IPS-18a (cell line): ENCODE measurements around the gene LRRC34.

Experiments
- H3K27ac ChIP-seq: one replicate; pipeline ENCODE4 v1.5.1; 2013; ENCODE audit warnings: low read length
- H3K27me3 ChIP-seq: one replicate; pipeline ENCODE4 v1.6.1; 2013; ENCODE audit warnings: mild to moderate bottlenecking, low read length; ENCODE audit not compliant: control insufficient read depth, insufficient read depth
- H3K36me3 ChIP-seq: one replicate; pipeline ENCODE4 v1.6.1; 2013; ENCODE audit warnings: low read depth, low read length; ENCODE audit not compliant: control insufficient read depth
- H3K4me1 ChIP-seq: one replicate; pipeline ENCODE4 v1.6.1; 2013; ENCODE audit warnings: low read depth, low read length; ENCODE audit not compliant: control insufficient read depth
- H3K4me3 ChIP-seq: one replicate; pipeline ENCODE4 v1.5.1; 2013; ENCODE audit warnings: low read length
- H3K9ac ChIP-seq: one replicate; pipeline ENCODE4 v1.6.1; 2013; ENCODE audit warnings: mild to moderate bottlenecking, low read length, moderate library complexity
- H3K9me3 ChIP-seq: one replicate; pipeline ENCODE4 v1.6.1; 2013; ENCODE audit warnings: low read depth, low read length; ENCODE audit not compliant: control insufficient read depth

The LRRC34 gene, protein sequence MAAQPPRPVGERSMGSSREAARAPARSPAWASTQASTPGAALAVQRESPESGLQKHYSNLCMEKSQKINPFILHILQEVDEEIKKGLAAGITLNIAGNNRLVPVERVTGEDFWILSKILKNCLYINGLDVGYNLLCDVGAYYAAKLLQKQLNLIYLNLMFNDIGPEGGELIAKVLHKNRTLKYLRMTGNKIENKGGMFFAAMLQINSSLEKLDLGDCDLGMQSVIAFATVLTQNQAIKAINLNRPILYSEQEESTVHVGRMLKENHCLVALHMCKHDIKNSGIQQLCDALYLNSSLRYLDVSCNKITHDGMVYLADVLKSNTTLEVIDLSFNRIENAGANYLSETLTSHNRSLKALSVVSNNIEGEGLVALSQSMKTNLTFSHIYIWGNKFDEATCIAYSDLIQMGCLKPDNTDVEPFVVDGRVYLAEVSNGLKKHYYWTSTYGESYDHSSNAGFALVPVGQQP

DNA sequence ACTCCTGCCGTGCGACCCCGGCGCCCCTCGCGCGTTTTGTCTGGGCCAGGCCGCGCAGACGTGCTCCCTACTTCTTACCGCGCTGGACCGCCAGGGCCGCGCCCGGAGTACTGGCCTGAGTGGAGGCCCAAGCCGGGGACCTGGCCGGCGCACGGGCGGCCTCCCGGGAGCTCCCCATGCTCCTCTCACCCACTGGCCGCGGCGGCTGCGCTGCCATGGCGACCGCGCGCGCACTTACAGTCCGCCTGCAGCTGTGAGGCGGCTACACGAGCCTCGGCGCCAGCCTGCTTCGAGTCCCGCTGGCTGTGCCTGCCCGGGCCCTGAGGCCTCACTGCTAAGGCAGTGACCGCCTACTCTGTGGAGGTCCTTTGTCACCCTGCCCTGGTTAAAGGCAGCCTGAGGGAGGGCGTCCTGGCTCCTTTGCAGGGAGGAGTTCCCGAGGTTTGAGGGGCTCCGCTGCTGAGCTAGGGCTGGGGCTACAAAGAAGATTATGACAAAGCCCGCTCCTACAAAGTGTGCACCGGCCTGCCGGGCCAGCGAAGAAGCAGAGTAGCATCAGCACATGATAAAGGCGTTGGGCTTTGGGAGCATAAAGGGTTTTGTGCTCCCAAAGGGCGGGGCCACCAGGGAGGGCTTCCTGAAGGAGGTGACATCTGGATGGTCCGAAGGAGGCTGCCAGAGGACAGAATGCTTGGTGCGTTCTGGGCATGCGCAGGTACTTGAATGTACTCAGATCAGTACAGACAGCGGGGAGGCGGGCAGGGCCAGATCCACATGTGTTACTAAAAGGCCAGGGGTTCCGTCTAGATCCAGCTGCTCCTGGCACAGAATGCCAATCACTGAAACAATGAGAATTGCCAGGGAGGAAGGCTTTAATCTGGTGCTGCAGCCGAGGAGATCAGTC lies at the start of gene LRRC34, which contains the start of gene LRRIQ4:
Gene LRRC34 (minus strand): TSS at position 573 of the 904 bp plus-strand sequence. CDS start 356 bp downstream, at position 217.
Gene LRRIQ4 (plus strand): TSS at position 539 of the 904 bp plus-strand sequence. CDS start 9,052 bp downstream, outside the sequence.
- Histone ChIP-seq H3K27me3 (peaks cover 40% of the 10 kb centered on the region), H3K4me1 (peaks cover 11% of the 10 kb centered on the region), H3K36me3 (no peaks in the 10 kb centered on the region), H3K9me3 (peaks cover 5% of the 10 kb centered on the region), H3K9ac (peak within 1 kb of the TSS; percentile 53), H3K4me3 (peak within 1 kb of the TSS; percentile 59), H3K27ac (no peak within 1 kb of the TSS)

DNA sequence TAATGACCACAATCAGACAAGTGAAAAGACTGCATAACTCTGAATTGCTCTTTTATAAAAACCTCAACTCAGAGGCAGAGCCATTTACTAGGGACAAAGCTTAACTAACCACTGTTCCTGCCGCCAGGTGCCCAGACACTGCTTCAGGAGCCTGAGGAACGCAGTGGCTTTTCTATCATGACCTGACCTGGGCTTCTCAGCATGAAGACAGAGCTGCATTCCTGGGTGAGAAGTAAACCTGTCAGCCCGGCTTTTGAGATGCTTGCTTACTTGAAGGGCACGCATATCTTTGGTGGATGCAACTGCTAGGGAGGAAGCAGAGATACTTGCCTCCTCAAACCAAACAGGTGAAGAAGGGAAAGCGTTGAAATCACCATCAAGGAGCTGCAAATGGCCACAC lies 49.2 kb upstream of the LRRC34 start:
- H3K4me3 ChIP-seq, result no peak overlapping the region
- no peaks in the 10 kb centered on the region for H3K27me3 ChIP-seq
- H3K4me1 ChIP-seq, result peaks cover 4% of the 10 kb centered on the region
- H3K27ac ChIP-seq, result no peak overlapping the region
- H3K36me3 ChIP-seq, result no peaks in the 10 kb centered on the region
- H3K9ac ChIP-seq, result no peak overlapping the region
- H3K9me3 ChIP-seq, result no peaks in the 10 kb centered on the region

DNA sequence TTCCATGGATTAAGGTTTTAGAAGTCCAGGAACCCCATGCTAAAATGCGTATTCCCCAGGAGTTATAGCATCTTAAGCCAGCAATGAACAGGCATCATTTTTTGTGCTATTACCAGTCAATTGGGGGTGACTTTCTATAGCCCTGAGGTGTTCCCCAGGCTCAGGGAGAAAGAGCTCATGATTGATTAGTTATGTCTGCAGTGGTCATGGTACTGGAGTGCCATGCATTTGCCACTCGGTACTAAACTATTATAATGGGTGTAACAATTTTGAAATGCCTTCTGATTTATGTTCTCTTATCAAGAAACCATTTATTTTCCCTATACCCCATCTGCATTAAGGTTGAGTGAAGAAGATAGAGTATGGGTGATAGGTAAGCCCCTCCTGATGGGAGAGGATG lies 45.1 kb upstream of the LRRC34 start:
- no peak overlapping the region for H3K4me3 ChIP-seq
- peaks cover 4% of the 10 kb centered on the region for H3K4me1 ChIP-seq
- no peaks in the 10 kb centered on the region for H3K36me3 ChIP-seq
- H3K9me3 ChIP-seq, result no peaks in the 10 kb centered on the region
- H3K9ac ChIP-seq, result no peak overlapping the region
- H3K27me3 ChIP-seq, result no peaks in the 10 kb centered on the region
- H3K27ac ChIP-seq, result no peak overlapping the region

DNA sequence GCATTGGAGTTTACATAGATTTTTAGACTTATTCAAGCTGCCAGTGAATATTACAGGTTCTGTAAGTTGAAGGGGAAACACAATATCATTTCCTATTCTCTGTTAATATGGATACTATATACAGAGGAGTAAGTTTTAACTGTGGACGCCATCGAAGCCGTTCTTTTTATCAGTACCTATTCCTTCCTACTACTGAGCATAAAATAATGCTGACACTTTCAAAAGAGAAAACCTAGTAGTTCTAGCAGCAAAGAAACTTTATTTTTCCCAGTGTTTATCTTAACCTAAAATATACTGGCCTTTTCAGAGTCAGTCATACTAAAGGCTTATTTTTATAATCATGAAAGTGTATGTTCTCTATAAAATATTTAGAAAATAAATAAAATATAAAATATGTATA lies 42.8 kb upstream of the LRRC34 start:
- H3K4me3 ChIP-seq, result no peak overlapping the region
- H3K27ac ChIP-seq, result no peak overlapping the region
- H3K9me3 ChIP-seq, result no peaks in the 10 kb centered on the region

DNA sequence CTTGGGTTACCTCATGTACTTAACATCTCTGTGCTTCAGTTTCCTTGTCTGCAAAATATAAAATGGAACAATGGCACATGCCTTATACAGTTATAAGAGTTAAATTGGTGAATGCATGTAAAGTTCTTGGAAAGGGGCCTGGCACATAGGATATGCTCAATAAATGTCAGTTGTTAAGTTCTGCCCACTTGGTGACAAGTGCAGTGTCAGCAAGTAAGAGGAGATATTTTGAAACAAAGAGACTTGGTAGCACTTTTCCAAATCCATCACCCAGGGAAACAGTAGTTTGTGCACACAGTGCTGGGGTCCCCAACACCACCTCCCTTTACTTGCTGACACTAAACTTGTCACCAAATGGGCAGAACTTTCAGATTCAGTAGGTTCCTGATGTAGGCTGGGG lies 37.9 kb upstream of the LRRC34 start:
- Histone ChIP-seq H3K4me3 (no peak overlapping the region), H3K27me3 (no peaks in the 10 kb centered on the region)

More for the DNA sequence above, 42.8 kb upstream of the LRRC34 start:
- H3K9ac ChIP-seq, result no peak overlapping the region
- no peaks in the 10 kb centered on the region for H3K36me3 ChIP-seq
- no peaks in the 10 kb centered on the region for H3K27me3 ChIP-seq
- H3K4me1 ChIP-seq, result no peaks in the 10 kb centered on the region

DNA sequence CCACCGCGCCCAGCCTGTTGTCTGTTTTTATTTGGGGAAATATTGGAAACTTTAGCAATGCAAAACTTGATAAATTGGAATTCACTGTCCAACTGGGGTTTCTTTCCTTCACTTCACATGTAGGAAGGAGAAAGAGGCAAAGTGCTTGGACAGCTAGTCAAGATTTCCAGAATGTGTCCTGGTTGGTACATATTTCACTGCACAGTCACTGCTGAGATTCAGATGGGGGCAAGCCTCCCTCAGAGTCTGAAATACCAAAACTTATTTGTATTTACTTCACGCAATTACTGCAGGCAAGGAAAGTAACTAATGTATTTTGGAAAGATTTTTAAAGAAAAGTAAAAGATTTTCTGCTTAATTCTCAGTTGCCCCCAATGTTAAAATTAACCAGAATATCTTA lies 36.0 kb upstream of the LRRC34 start:
- Histone ChIP-seq H3K27ac (no peak overlapping the region), H3K27me3 (no peaks in the 10 kb centered on the region), H3K4me1 (no peaks in the 10 kb centered on the region), H3K9me3 (no peaks in the 10 kb centered on the region), H3K4me3 (no peak overlapping the region), H3K36me3 (no peaks in the 10 kb centered on the region), H3K9ac (no peak overlapping the region)

More for the DNA sequence above, 37.9 kb upstream of the LRRC34 start:
- Histone ChIP-seq H3K4me1 (no peaks in the 10 kb centered on the region), H3K27ac (no peak overlapping the region), H3K9ac (no peak overlapping the region), H3K36me3 (no peaks in the 10 kb centered on the region), H3K9me3 (no peaks in the 10 kb centered on the region)

DNA sequence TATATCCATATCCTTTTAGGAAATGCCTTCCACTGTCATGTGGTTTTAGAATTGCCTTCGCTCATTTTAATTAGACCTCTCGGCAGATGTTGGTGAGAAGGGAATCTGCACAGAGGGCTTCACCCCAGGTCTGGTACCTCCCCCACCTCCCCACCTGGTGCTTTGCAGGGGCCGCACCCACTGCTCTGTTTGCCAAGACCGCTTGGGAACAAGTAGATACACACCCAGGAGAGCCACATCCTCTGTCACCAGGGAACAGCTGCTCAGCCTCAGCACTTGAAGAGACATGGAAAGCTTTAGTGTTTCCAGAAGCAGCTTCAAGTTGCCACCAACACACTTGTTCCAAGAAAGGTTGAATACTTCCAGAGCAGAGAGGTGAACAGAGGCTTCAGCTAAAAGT lies 35.2 kb upstream of the LRRC34 start:
- Histone ChIP-seq H3K9ac (no peak overlapping the region), H3K4me1 (no peaks in the 10 kb centered on the region), H3K4me3 (no peak overlapping the region), H3K27me3 (no peaks in the 10 kb centered on the region), H3K36me3 (no peaks in the 10 kb centered on the region), H3K9me3 (no peaks in the 10 kb centered on the region), H3K27ac (no peak overlapping the region)

DNA sequence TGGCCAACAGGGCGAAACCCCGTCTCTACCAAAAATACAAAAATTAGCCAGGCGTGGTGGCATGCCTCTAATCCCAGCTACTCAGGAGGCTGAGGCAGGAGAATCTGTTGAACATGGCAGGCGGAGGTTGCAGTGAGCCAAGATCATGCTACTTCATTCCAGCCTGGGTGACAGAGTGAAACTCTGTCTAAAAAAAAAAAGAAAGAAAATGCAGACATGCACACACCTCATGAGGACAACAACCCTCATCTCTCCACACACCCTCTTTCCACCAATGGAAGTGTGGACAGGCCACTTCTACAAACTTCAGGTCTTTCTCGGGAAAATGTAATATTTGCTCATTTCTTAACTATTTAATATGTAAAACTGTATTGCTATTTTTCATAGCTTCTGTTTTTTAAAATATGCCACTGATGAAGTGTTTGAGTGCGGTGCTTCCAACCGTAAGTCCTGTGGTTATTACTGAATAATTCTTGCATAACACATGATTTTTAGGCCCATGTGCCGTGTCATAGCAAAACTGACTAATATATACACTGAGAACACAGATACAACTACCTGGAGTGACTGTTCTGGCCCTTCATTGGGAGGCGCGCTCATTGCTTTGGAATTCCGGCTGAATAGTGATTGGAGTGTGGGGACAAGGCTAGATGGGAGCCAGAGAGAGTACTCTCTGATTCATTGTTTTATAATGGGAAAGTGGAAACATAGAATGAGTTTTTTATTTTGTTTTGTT lies 33.9 kb upstream of the LRRC34 start:
- H3K27me3 ChIP-seq, result no peaks in the 10 kb centered on the region
- no peak overlapping the region for H3K27ac ChIP-seq
- no peaks in the 10 kb centered on the region for H3K36me3 ChIP-seq
- H3K9ac ChIP-seq, result no peak overlapping the region
- H3K4me3 ChIP-seq, result no peak overlapping the region
- H3K4me1 ChIP-seq, result no peaks in the 10 kb centered on the region
- H3K9me3 ChIP-seq, result no peaks in the 10 kb centered on the region

DNA sequence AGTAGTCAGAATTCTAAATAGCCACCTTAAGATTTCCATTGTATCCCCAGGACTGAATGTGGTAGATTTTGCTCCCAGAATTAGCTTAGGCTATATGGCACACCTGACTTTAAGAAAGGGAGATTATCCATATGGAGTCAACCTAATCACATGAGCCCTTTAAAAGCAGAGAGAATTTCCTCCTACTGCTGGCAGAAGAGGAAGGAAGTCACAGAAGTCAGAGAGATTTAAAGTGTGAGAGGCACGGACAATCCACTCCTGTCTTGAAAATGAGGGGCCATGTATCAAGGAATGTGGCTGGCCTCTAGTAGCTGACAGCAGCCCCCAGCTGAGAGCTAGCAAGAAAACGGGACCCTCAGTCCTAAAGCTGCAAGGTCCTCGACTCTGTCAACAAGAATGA lies 30.3 kb upstream of the LRRC34 start:
- H3K27ac ChIP-seq, result no peak overlapping the region
- no peaks in the 10 kb centered on the region for H3K4me1 ChIP-seq
- no peak overlapping the region for H3K4me3 ChIP-seq
- no peaks in the 10 kb centered on the region for H3K27me3 ChIP-seq
- no peaks in the 10 kb centered on the region for H3K9me3 ChIP-seq
- H3K9ac ChIP-seq, result no peak overlapping the region
- H3K36me3 ChIP-seq, result no peaks in the 10 kb centered on the region

DNA sequence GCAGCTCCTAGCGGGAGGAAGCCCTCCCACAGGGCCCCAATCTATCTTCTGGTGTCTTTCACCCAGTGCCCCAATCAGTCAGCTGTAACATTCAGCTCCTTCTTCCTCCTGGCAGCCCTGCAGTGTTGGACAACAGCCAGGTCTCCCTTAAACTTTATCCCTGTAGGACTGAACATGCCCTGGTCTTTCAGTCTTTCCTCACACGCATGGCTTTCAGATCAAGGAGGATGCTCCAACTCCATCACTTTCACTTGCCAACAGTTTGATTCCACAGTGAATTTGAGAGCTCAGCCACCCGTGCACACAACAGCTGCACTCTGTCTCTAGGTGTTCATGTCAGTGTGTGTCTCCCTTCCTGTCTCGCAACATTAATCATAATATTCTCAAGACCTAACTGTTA lies 28.5 kb upstream of the LRRC34 start:
- Histone ChIP-seq H3K4me3 (no peak overlapping the region), H3K4me1 (no peaks in the 10 kb centered on the region), H3K36me3 (no peaks in the 10 kb centered on the region), H3K9ac (no peak overlapping the region), H3K27ac (no peak overlapping the region), H3K27me3 (no peaks in the 10 kb centered on the region), H3K9me3 (no peaks in the 10 kb centered on the region)

DNA sequence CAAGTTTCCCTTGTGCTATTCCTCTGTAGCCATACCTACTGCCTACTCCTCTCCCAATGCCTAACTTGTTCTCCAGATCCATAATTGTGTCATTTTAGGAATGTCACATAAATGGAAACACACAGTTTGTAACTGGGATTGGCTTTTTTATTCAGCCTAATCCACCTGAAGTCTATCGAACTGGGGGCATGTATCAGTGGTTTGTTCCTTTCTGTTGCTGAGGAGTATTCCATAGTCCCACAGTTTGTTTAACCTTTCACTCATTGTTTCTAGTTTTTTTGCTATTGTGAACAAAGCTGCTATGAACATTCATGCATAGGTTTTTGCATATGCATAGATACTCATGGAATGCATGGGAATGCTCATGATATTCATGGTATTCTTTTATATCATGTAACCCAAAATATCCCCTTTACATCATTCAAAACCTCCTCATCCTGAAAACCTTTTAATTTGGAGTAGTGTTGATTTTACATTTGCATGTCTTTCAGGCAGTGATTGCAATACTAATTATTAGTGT lies 25.9 kb upstream of the LRRC34 start:
- H3K9me3 ChIP-seq, result no peaks in the 10 kb centered on the region
- H3K36me3 ChIP-seq, result no peaks in the 10 kb centered on the region
- H3K4me3 ChIP-seq, result no peak overlapping the region
- H3K27ac ChIP-seq, result no peak overlapping the region
- no peak overlapping the region for H3K9ac ChIP-seq
- no peaks in the 10 kb centered on the region for H3K27me3 ChIP-seq
- H3K4me1 ChIP-seq, result no peaks in the 10 kb centered on the region
